H1 (cell line): ENCODE data around the gene CHRNA4. TPM values are rescaled to one million over a fixed set of nuclear protein-coding genes. Genes with fewer than 3 reads are reported as not detected.
A peak's percentile ranks its signal among the peaks of the same experiment; 100 is the strongest.

ENCODE experiments used
- CTCF ChIA-PET: fragments of 300-600 bp; sonication (Branson Sonifier 250); formaldehyde crosslinking; loops from one replicate; lab custom pipeline; 2021; ENCODE audit not compliant: partially characterized antibody; lab: Charles Lee
- POLR2A ChIA-PET: fragments of 300-600 bp; sonication (Branson Sonifier 250); formaldehyde crosslinking; loops from one replicate; lab custom pipeline; 2021; ENCODE audit warnings: inconsistent platforms; ENCODE audit not compliant: partially characterized antibody; lab: Charles Lee
- DNase-seq, 2 experiments: peaks; one replicate each; pipeline versions ENCODE4 v3.0.0 to v3.0.0-alpha.2; 2010 to 2022; ENCODE audit warnings: low spot score in 2 of 2, low read depth in 1 of 2, mixed read lengths in 1 of 2
- FAIRE-seq: peaks from 2 replicates; lab custom pipeline; 2011; peaks lifted over from hg19 to GRCh38; lab: Jason Lieb, UNC
- H2AFZ ChIP-seq: 2 replicates; pipeline ENCODE4 v1.8.1; 2012; ENCODE audit warnings: low read length, inconsistent platforms
- H2AK5ac ChIP-seq: 2 replicates; pipeline ENCODE4 v1.6.1; 2013; ENCODE audit warnings: low read depth, low read length
- H2BK120ac ChIP-seq: replicated peaks from 2 replicates; pipeline ENCODE3; 2013; ENCODE audit warnings: low read depth, low read length, inconsistent platforms
- H2BK12ac ChIP-seq: 2 replicates; pipeline ENCODE4 v1.6.1; 2013; ENCODE audit warnings: low read depth, low read length
- H2BK15ac ChIP-seq: 2 replicates; pipeline ENCODE4 v1.6.1; 2013; ENCODE audit warnings: low read length
- H2BK20ac ChIP-seq: 2 replicates; pipeline ENCODE4 v1.6.1; 2013; ENCODE audit warnings: low read length
- H2BK5ac ChIP-seq: 2 replicates; pipeline ENCODE4 v1.6.1; 2013; ENCODE audit warnings: low read depth, low read length
- H3K14ac ChIP-seq: 2 replicates; pipeline ENCODE4 v1.6.1; 2013; ENCODE audit warnings: inconsistent platforms; ENCODE audit not compliant: insufficient read length
- H3K18ac ChIP-seq: 2 replicates; pipeline ENCODE4 v1.6.1; 2013; ENCODE audit warnings: low read length; ENCODE audit errors: extremely low read depth
- H3K23ac ChIP-seq: 2 replicates; pipeline ENCODE4 v1.6.1; 2013; ENCODE audit warnings: inconsistent platforms; ENCODE audit not compliant: insufficient read length
- H3K23me2 ChIP-seq: 2 replicates; pipeline ENCODE4 v1.6.1; 2013; ENCODE audit warnings: low read depth, low read length
- H3K27ac ChIP-seq: 2 replicates; pipeline ENCODE4 v1.6.1; 2011; ENCODE audit warnings: low read depth, low read length, inconsistent platforms
- H3K27me3 ChIP-seq, 4 experiments: replicated peaks in 1 of 4; 1 replicate in 1 of 4; 2 replicates in 3 of 4; pipeline versions ENCODE4 v1.6.1 to v1.8.1; 2011 to 2013; ENCODE audit warnings: low read length in 3 of 4, mild to moderate bottlenecking in 3 of 4, inconsistent platforms in 2 of 4, mixed read lengths in 2 of 4, moderate library complexity in 1 of 4; ENCODE audit not compliant: control insufficient read depth in 3 of 4, insufficient read depth in 3 of 4; ENCODE audit errors: extremely low read depth in 1 of 4
- H3K36me3 ChIP-seq, 4 experiments: 2 replicates each; pipeline versions ENCODE4 v1.6.1 to v1.8.1; 2011 to 2013; ENCODE audit warnings: mild to moderate bottlenecking in 4 of 4, low read length in 3 of 4, moderate library complexity in 2 of 4, control low read depth in 1 of 4, inconsistent platforms in 1 of 4; ENCODE audit not compliant: insufficient read depth in 4 of 4, control insufficient read depth in 2 of 4
- H3K4ac ChIP-seq: replicated peaks from 2 replicates; pipeline ENCODE3; 2013; ENCODE audit warnings: low read length, low read depth, mixed read lengths, inconsistent platforms; ENCODE audit not compliant: insufficient read length
- H3K4me1 ChIP-seq, 4 experiments: replicated peaks in 1 of 4; 1 replicate in 1 of 4; 2 replicates in 3 of 4; pipeline versions ENCODE4 v1.6.1 to v1.8.1; 2011 to 2013; ENCODE audit warnings: low read length in 3 of 4, inconsistent platforms in 2 of 4, mixed read lengths in 1 of 4; ENCODE audit not compliant: insufficient read depth in 4 of 4, control insufficient read depth in 3 of 4
- H3K4me2 ChIP-seq, 2 experiments: 2 replicates each; pipeline versions ENCODE4 v1.6.1 to v1.8.1; 2011 to 2013; ENCODE audit warnings: low read depth in 2 of 2, low read length in 2 of 2, control low read depth in 1 of 2, inconsistent platforms in 1 of 2, mild to moderate bottlenecking in 1 of 2; ENCODE audit not compliant: insufficient read depth in 1 of 2
- H3K4me3 ChIP-seq, 4 experiments: fragments of 200-600, 300-600 bp in 1 of 4; sonication (generic), shearing (Covaris generic), sonication (Bioruptor Twin) in 1 of 4; 2 replicates each; pipeline versions ENCODE4 v1.5.1 to v1.8.1; 2011 to 2016; ENCODE audit warnings: low read length in 4 of 4, low read depth in 3 of 4, control low read depth in 2 of 4, inconsistent platforms in 2 of 4, mild to moderate bottlenecking in 2 of 4, mixed read lengths in 1 of 4, moderate library complexity in 1 of 4; ENCODE audit not compliant: insufficient read depth in 2 of 4; ENCODE audit errors: extremely low read depth in 1 of 4
- H3K56ac ChIP-seq: replicated peaks from 2 replicates; pipeline ENCODE3; 2013; ENCODE audit warnings: low read depth, mild to moderate bottlenecking, mixed read lengths, low read length, inconsistent platforms; ENCODE audit not compliant: insufficient read length
- H3K79me1 ChIP-seq: 2 replicates; pipeline ENCODE4 v1.6.1; 2013; ENCODE audit warnings: low read depth, low read length, control low read depth
- H3K79me2 ChIP-seq, 2 experiments: 2 replicates each; pipeline versions ENCODE4 v1.6.1 to v1.8.1; 2012 to 2013; ENCODE audit warnings: low read length in 2 of 2, mild to moderate bottlenecking in 2 of 2, inconsistent platforms in 1 of 2; ENCODE audit not compliant: insufficient read depth in 2 of 2, control insufficient read depth in 1 of 2
- H3K9ac ChIP-seq, 4 experiments: replicated peaks in 1 of 4; 1 replicate in 1 of 4; 2 replicates in 3 of 4; pipeline versions ENCODE4 v1.6.1 to v1.8.1; 2011 to 2013; ENCODE audit warnings: low read depth in 3 of 4, low read length in 3 of 4, control low read depth in 2 of 4, mild to moderate bottlenecking in 2 of 4, moderate library complexity in 2 of 4, inconsistent platforms in 1 of 4; ENCODE audit errors: extremely low read depth in 1 of 4
- H3K9me3 ChIP-seq, 2 experiments: 2 replicates each; pipeline versions ENCODE4 v1.6.1 to v1.8.1; 2012 to 2013; ENCODE audit warnings: mild to moderate bottlenecking in 2 of 2, moderate library complexity in 2 of 2, control low read depth in 1 of 2, inconsistent platforms in 1 of 2, low read depth in 1 of 2, low read length in 1 of 2, mixed read lengths in 1 of 2; ENCODE audit not compliant: insufficient read depth in 2 of 2
- H4K20me1 ChIP-seq, 2 experiments: replicated peaks in 1 of 2; 2 replicates each; pipeline versions ENCODE3 to v1.8.1; 2011 to 2013; ENCODE audit warnings: inconsistent platforms in 2 of 2, low read length in 2 of 2, mild to moderate bottlenecking in 1 of 2; ENCODE audit not compliant: insufficient read depth in 2 of 2, control insufficient read depth in 1 of 2
- H4K5ac ChIP-seq: 2 replicates; pipeline ENCODE4 v1.6.1; 2013; ENCODE audit warnings: low read length, low read depth, mixed read lengths, inconsistent platforms; ENCODE audit not compliant: insufficient read length
- H4K8ac ChIP-seq: 2 replicates; pipeline ENCODE4 v1.8.0; 2013; ENCODE audit warnings: mild to moderate bottlenecking, moderate library complexity, low read length, inconsistent platforms; ENCODE audit not compliant: insufficient read depth; ENCODE audit errors: extremely low read depth
- H4K91ac ChIP-seq: replicated peaks from 2 replicates; pipeline ENCODE3; 2013; ENCODE audit warnings: low read length, mixed read lengths, inconsistent platforms; ENCODE audit not compliant: insufficient read length
- CEBPB ChIP-seq: IDR thresholded peaks from 2 replicates; pipeline ENCODE4 v1.6.1; 2012; ENCODE audit warnings: low read depth, low read length
- CTCF ChIP-seq, 3 experiments: IDR thresholded peaks; 1 replicate in 2 of 3; 2 replicates in 1 of 3; pipeline versions ENCODE4 v1.5.1 to v1.6.1; 2011; ENCODE audit warnings: low read length in 3 of 3, mild to moderate bottlenecking in 3 of 3, inconsistent platforms in 2 of 3, low read depth in 1 of 3, moderate library complexity in 1 of 3; ENCODE audit not compliant: insufficient read depth in 1 of 3; ENCODE audit errors: control extremely low read depth in 1 of 3
- POLR2A ChIP-seq, 2 experiments: IDR thresholded peaks; 1 replicate in 1 of 2; 2 replicates in 1 of 2; pipeline ENCODE4 v1.6.1; 2011; ENCODE audit warnings: low read depth in 2 of 2, low read length in 2 of 2, mild to moderate bottlenecking in 2 of 2; ENCODE audit errors: control extremely low read depth in 1 of 2
- POLR2AphosphoS5 ChIP-seq: IDR thresholded peaks from 2 replicates; pipeline ENCODE4 v1.6.1; 2011; ENCODE audit warnings: low read depth, low read length
- POU5F1 ChIP-seq: IDR thresholded peaks from 2 replicates; pipeline ENCODE4 v1.6.1; 2011; ENCODE audit warnings: low read depth, mild to moderate bottlenecking, low read length, moderate library complexity
- RAD21 ChIP-seq, 2 experiments: IDR thresholded peaks in 1 of 2; conservative IDR thresholded peaks in 1 of 2; 2 replicates each; pipeline ENCODE4 v1.6.1; 2011; ENCODE audit warnings: low read depth in 2 of 2, low read length in 2 of 2, improper control_type of control experiment in 1 of 2, inconsistent platforms in 1 of 2, mild to moderate bottlenecking in 1 of 2, moderate library complexity in 1 of 2
- RXRA ChIP-seq: IDR thresholded peaks from 2 replicates; pipeline ENCODE4 v1.6.1; 2011; ENCODE audit warnings: low read depth, mild to moderate bottlenecking, low read length, moderate library complexity; ENCODE audit not compliant: insufficient read depth
- SIX5 ChIP-seq: IDR thresholded peaks from 2 replicates; pipeline ENCODE4 v1.6.1; 2011; ENCODE audit warnings: mild to moderate bottlenecking, low read depth, low read length
- YY1 ChIP-seq: IDR thresholded peaks from 2 replicates; pipeline ENCODE4 v1.6.1; 2011; ENCODE audit warnings: low read depth, mild to moderate bottlenecking, low read length
- WGBS, 2 experiments: shearing (Covaris generic) in 1 of 2; methylation state at CpG; one replicate each; pipeline versions ENCODE4 v1.1.6 to v1.1.7; 2013 to 2015; ENCODE audit warnings: low lambda C conversion rate in 2 of 2, mixed read lengths in 2 of 2, inconsistent platforms in 1 of 2, low coverage in 1 of 2, missing lambda C conversion rate in 1 of 2; ENCODE audit not compliant: insufficient replicate concordance in 2 of 2, insufficient coverage in 1 of 2, insufficient read length in 1 of 2; ENCODE audit errors: extremely low coverage in 1 of 2, missing lambda C conversion rate in 1 of 2; 5-methylcytosine and 5-hydroxymethylcytosine counted together
- polyA plus RNA-seq, 7 experiments: library from polyadenylated mRNA; depleted of rRNA in 3 of 7; stranded (reverse) in 5 of 7; unstranded in 2 of 7; fragments of >200 nt in 5 of 7; fragments of 200-250 nt in 2 of 7; gene quantifications; 1 replicate in 5 of 7; 2 replicates in 1 of 7; 4 replicates in 1 of 7; pipeline versions ENCODE4 v1.2.1 to v1.2.3, GENCODE V29; 2011 to 2013; ENCODE audit warnings: missing spikeins in 2 of 7, mixed read lengths in 2 of 7
- total RNA-seq: library from RNA; stranded (reverse); fragmentation: NEBNext Ultra II Directional; extraction: Animal tissue kit (Norgen Biotek cat#: 25700); gene quantifications from 2 replicates; pipeline ENCODE4 v1.2.1, GENCODE V29; 2021

CHRNA4 gene
- total and polyA plus RNA-seq, 2 of the 8 experiments (the other 6 are each of a cell fraction or from before 2014, with no cell fraction given), result 4.3 to 5.7 TPM

- H3K36me3 ChIP-seq, result no peaks in the 10 kb centered on the region; a peak in 1 of 8 replicates
- H3K27ac ChIP-seq, result no peak overlapping the region
- H2AK5ac ChIP-seq, result no peak overlapping the region
- FAIRE-seq (no peak), DNase-seq (peak in 1 of 2 experiments; percentile 83)
- H3K4ac ChIP-seq, result peak overlapping the region; percentile 78
- H2BK12ac ChIP-seq, result 0 out of 2 replicates have a peak overlapping the region, but pooled peaks have one; percentile 3
- H3K27me3 ChIP-seq, result no peaks in the 10 kb centered on the region
- ChIA-PET POLR2A (interaction anchor here (1.0 to 1.9 kb wide), 6 partner anchors 15 to 211 kb away, joined by 3 to 10 read pairs (median 3); partner anchors contain the start of genes COL20A1 and PPDPF), CTCF (interaction anchor here (0.6 to 6.5 kb wide), 58 partner anchors 10 to 738 kb away, joined by 3 to 230 read pairs (median 5); partner anchors contain the start of genes ARFGAP1, CHRNA4 and COL20A1)
- H3K23me2 ChIP-seq, result no peaks in the 10 kb centered on the region
- H3K79me2 ChIP-seq, result no peaks in the 10 kb centered on the region
- H4K8ac ChIP-seq, result peak overlapping the region; percentile 68; the same call in 1 of the 2 replicates
- no peaks in the 10 kb centered on the region for H3K9me3 ChIP-seq
- H3K79me1 ChIP-seq, result no peaks in the 10 kb centered on the region
- H2BK5ac ChIP-seq, result no peak overlapping the region
- no peak overlapping the region for H3K14ac ChIP-seq
- no peaks in the 10 kb centered on the region; a peak in 2 of 7 replicates for H3K4me1 ChIP-seq
- no peak overlapping the region for H2BK120ac ChIP-seq
- no peak overlapping the region for H3K4me3 ChIP-seq
- no peak overlapping the region for H4K91ac ChIP-seq
- no peak overlapping the region for H2BK15ac ChIP-seq
- no peak overlapping the region for H2BK20ac ChIP-seq
- H3K23ac ChIP-seq, result no peak overlapping the region
- H4K5ac ChIP-seq, result no peak overlapping the region
- no peak overlapping the region for H3K9ac ChIP-seq
- H4K20me1 ChIP-seq, result no peaks in the 10 kb centered on the region
- H3K4me2 ChIP-seq, result no peak overlapping the region
- H2AFZ ChIP-seq, result no peak overlapping the region
- H3K18ac ChIP-seq, result no peak overlapping the region; the same call in 1 of the 2 replicates
- H3K56ac ChIP-seq, result no peak overlapping the region
- 71% methylated on average over 35 of the region's 35 CpGs; no CpG with 5 or more reads in 1 of the 2 experiments for WGBS, 2 experiments
- no peak for TF ChIP-seq POU5F1
- TF ChIP-seq POLR2A (IDR thresholded peaks at IDR 0.05; ENCODE audit: control extremely low read depth in 1 of 2, low read depth in 2 of 2, low read length in 2 of 2), result no peak
- peak; percentile 81 to 85 for TF ChIP-seq RAD21 (IDR thresholded peaks at IDR 0.05 in 1 of 2, conservative IDR thresholded peaks at IDR 0.05 in 1 of 2; ENCODE audit: low read depth in 2 of 2, low read length in 2 of 2)
- TF ChIP-seq CEBPB, result no peak
- no peak for TF ChIP-seq SIX5
- no peak for TF ChIP-seq RXRA
- TF ChIP-seq YY1, result no peak
- no peak for TF ChIP-seq POLR2AphosphoS5
- TF ChIP-seq CTCF (IDR thresholded peaks at IDR 0.05; ENCODE audit: control extremely low read depth in 1 of 3, insufficient read depth in 1 of 3, low read depth in 1 of 3, low read length in 3 of 3), result peak; percentile 82 to 93 (median 93)
Observed at GRCh38 chr20:63309261-63310071, 51.7 kb downstream of the CHRNA4 start.
